ENCODE results near the gene MARVELD3.
"Not testable (repeated sequence)": the region's sequence is repeated elsewhere in the genome, so short reads cannot be mapped to it uniquely, and the experiment has no call there.

MARVELD3 gene, protein sequence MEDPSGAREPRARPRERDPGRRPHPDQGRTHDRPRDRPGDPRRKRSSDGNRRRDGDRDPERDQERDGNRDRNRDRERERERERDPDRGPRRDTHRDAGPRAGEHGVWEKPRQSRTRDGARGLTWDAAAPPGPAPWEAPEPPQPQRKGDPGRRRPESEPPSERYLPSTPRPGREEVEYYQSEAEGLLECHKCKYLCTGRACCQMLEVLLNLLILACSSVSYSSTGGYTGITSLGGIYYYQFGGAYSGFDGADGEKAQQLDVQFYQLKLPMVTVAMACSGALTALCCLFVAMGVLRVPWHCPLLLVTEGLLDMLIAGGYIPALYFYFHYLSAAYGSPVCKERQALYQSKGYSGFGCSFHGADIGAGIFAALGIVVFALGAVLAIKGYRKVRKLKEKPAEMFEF

DNA sequence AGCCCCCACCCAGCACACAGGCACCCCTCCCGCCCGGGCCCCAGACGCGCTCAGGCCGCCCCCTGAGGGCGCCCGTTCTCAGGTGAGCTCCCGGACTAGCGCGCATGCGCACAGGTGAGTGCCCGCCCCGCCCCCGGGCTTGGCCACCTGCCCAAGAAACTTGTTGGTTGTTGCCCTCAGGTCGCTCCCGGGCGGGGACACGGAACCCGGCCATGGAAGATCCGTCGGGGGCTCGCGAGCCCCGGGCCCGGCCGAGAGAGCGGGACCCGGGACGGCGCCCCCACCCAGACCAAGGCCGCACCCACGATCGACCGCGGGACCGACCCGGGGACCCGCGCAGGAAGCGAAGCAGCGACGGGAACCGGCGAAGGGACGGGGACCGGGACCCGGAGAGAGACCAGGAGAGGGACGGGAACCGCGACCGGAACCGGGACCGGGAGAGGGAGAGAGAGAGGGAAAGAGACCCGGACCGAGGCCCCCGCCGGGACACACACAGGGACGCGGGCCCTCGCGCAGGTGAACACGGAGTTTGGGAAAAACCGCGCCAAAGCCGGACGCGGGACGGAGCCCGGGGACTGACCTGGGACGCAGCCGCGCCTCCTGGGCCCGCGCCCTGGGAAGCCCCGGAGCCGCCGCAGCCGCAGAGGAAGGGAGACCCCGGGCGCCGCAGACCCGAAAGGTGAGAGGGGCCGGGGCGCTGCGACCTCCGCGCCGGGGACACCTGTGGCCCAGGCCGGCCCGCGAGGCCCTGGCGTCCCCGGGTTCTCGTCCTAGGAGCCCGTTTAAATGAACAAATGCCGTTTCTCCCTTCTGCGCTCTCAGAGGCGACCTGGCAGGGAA lies at the start of gene MARVELD3:
Gene MARVELD3, plus strand, starts transcription at position 167 of the 840 bp plus-strand sequence. Its CDS starts 46 bp downstream, at position 213.
- DNase-seq (ENCODE audit: low read depth): no peak

DNA sequence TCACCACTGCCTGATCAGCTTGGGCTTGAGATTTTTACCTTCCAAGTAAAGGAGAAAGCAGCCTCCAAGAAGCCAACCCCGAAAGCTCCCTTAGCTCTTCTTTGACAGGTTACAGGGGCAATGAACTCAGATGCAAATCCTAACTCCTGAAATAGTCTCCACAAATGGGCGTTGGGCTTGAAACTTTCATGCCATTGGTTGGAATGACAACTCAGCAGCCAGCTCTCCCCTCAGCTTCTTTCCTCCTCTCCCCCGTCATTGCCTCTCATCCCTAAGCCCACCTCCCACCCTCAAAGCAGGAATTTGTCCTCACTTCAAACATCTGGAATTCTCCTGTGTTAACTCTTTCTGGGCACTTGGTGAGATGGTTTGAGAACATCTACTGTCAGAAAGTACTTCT lies 49.0 kb upstream of the MARVELD3 start, which contains the start of gene TAT:
Gene TAT, minus strand, starts transcription at position 122 of the 400 bp plus-strand sequence. CDS start 677 bp downstream, outside the sequence.
- no peak for DNase-seq (ENCODE audit: low read depth)

DNA sequence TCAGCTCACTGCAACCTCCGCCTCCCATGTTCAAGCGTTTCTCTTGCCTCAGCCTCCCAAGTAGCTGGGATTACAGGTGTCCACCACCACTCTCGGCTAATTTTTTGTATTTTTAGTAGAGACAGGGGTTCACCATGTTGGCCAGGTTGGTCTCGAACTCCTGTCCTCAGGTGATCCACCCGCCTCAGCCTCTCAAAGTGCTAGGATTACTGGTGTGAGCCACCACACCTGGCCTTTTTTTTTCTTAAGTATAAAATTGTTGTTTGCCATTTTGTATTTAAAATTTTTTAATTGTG lies 43.5 kb upstream of the MARVELD3 start:
- not testable (repeated sequence) for DNase-seq (ENCODE audit: low read depth)

DNA sequence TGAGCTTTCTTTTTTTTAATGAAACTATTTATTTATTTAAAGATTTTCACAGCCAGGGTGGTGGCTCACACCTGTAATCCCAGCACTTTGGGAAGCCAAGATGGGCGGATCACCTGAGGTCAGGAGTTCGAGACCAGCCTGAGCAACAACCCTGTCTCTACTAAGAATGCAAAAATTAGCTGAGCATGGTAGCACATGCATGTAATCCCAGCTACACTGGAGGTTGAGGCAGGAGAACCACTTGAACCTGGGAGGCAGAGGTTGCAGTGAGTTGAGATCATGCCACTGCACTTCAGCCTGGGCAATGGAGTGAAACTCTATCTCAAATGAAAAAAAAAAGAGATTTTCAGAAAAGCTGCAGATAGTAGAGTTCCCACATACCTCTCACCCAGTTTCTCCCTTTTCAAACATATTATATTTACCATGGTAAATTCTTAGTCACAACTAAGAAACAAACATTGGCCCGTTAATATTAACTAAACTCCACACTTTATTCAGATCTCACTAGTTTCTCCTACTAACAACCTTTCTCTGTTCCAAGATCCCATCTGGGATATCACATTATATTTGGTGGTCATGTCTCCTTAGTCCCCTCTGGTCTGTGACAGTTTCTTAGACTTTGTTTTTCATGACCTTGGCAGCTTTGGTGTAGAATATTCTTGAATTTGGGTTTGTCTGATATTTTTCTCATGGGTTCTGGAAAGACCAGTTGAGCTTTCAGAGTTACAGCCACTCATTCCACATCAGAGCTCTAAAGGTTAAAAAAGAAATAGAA lies 41.3 kb upstream of the MARVELD3 start:
- no peak for DNase-seq (ENCODE audit: low read depth)

DNA sequence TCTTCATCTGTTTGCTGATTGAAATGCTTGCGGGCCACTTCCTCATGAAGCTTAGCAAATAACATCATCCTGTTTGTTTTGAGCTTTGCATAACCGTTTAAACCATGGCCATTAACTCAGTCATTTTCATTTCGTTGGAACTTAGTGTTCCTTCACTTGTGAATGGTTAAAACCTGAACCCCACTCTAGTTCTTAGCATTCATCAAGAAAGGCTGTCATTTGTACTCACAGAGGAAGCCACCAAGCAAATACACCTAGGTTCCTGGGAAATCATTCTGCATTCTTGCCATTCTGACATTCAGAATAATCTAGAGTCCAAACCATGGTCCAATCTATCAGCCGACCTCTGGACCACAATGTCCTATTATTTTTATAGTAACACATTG lies 40.7 kb upstream of the MARVELD3 start:
- DNase-seq (ENCODE audit: low read depth): no peak

DNA sequence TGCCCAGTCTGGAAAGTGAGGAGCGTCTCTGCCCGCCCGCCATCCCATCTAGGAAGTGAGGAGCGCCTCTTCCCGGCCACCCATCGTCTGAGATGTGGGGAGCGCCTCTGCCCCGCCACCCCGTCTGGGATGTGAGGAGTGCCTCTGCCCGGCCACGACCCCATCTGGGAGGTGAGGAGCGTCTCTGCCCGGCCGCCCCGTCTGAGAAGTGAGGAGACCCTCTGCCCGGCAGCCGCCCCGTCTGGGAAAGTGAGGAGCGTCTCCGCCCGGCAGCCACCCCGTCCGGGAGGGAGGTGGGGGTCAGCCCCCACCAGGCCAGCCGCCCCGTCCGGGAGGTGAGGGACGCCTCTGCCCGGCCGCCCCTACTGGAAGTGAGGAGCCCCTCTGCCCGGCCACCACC lies 36.6 kb upstream of the MARVELD3 start:
- not testable (repeated sequence) for DNase-seq (ENCODE audit: low read depth)

DNA sequence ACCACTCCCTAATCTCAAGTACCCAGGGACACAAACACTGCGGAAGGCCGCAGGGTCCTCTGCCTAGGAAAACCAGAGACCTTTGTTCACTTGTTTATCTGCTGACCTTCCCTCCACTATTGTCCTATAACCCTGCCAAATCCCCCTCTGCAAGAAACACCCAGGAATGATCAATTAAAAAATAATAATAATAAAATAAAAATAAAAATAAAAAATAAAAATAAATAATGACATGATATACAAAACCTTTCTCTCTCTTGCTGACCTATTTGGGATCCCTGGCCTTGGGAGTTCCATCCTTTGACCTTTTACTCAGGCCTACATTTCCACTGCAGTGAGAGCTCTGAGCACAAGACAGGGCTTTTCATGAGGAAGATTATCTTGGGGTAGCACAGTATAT lies 35.9 kb upstream of the MARVELD3 start:
- not testable (repeated sequence) for DNase-seq (ENCODE audit: low read depth)

DNA sequence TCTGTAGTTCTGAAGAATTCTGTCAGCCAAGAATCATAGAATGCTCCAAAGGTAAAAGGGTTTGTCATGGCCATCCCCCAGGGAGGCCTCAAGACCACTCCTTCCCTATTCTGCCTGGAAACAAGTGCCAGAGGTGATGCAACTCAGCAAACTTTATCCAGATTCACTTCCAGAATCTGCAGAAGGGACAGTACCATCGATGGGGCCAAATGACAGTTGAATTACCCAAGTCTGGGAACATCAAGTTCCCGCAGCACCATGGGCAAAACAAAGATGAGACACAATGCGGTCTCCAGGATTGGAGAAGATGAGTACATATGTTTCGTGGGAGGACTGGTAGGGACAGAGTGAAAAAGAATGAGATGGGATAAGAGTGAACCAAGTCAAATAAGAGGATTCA lies 35.4 kb upstream of the MARVELD3 start:
- DNase-seq (ENCODE audit: low read depth): no peak

DNA sequence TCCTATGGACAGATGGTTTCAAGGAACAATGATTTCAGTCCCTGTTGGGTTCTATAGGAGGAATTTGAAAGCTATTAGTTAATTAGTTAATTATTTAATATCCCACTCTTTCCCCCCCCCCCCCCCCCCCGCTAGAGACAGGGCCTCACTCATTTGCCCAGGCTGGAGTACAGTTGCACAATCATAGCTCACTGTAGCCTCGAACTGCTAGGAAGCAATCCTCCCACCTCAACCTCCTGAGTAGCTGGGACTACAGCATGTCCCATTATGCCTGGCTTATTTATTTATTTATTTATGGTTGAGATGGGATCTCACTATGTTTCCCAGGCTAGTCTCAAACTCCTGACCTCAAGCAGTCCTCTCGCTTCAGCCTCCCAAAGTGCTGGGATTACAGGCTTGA lies 34.1 kb upstream of the MARVELD3 start:
- DNase-seq (ENCODE audit: low read depth): no peak

DNA sequence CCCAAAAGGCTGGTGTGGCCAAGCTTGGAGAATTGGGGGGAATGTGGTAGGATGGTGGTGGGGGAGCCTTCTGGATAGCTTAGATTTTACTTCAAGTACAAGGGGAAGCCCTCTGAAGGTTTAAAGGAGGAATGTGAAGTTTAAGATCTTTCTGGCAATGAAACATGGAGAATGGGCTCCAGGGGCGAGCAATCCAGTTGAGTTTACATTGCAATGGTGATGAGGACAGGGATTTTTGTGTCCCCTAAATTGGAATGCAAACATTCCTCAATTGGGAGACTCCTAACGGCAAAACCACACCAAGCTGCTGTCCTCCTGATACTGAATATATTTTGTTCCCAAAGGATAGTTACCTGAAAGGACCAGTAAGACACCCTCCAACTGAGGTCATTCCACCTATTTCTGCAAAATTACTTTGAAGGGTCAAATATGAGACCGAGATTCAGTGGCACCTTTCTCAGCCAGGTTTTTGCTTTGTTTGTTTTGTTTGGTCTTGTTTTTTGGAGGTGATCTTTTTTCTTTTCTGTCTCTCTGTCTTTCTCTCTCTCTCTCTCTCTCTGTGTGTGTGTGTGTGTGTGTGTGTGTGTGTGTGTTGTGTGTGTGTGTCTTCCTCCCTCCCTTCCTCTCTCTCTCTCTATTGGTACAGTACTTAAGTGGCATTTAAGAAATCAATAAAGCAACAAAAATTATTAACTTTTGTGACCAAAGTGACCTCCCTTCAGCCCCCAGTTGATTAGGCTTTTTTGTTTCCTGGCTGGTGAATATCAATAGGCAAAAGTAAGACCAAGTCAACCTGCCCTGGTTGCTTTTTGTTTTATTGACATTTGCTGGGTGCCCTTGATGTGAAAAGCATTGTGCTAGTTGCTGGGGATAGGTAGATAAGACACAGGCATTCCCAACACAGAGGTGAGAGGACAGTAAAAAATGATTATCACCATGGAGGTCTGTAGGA lies 32.7 kb upstream of the MARVELD3 start:
- DNase-seq (ENCODE audit: low read depth): no peak

DNA sequence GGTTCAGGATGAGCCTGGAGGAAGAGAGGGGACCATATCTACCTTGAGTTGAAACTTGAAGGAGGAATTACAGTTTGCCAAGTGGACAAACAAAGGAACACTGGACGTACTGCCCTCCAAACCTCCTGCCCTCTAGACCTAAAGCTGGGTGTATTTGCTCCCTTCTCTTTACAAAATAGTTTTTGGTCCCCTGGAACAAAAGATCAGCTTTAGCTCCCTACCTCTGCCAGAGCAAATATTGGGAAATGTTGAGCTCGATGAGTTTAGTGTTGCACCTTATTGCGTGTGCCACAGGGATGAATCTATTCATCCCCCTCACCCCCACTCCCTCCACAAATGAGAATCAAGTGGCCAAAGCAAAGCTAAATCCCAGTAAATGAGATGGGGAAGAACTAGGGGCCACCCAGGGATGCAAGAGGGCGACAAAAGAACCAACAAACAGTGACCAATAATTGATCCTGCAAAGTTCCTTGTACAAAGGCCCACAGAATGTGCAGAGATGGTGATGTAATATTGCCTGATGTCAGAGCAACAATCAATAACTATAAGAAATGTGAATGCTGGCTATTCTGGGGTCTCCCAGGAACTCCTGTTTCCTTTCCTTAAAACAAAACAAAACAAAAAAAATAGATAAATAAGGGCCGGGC lies 31.9 kb upstream of the MARVELD3 start:
- DNase-seq (ENCODE audit: low read depth): no peak

DNA sequence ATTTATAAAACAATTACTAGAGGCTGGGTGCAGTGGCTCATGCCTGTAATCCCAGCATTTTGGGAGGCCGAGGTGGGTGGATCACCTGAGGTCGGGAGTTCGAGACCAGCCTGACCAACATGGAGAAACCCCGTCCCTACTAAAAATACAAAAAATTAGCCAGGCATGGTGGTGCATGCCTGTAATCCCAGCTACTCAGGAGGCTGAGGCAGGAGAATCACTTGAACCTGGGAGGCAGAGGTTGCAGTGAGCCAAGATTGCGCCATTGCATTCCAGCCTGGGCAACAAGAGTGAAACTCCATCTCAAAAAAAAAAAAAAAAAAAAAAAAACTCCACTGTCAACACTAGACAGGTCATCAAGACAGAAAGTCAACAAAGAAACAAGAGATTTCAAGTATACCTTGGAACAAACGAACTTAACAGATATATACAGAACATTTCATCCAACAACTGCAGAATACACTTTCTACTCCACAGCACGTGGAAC lies 30.6 kb upstream of the MARVELD3 start:
- DNase-seq (ENCODE audit: low read depth): not testable (repeated sequence)

DNA sequence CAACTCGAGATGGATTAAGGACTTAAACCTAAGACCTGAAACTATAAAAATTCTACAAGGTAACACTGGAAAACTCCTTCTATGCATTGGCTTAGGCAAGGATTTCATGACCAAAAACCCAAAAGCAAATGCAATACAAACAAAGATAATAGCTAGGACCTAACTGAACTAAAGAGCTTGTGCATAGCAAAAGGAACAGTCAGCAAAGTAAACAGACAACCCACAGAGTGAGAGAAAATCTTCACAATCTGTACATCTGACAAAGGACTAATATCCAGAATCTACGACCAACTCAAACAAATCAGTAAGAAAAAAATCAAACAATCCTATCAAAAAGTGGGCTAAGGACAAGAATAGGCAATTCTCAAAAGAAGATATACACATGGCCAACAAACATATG lies 27.6 kb upstream of the MARVELD3 start:
- not testable (repeated sequence) for DNase-seq (ENCODE audit: low read depth)

DNA sequence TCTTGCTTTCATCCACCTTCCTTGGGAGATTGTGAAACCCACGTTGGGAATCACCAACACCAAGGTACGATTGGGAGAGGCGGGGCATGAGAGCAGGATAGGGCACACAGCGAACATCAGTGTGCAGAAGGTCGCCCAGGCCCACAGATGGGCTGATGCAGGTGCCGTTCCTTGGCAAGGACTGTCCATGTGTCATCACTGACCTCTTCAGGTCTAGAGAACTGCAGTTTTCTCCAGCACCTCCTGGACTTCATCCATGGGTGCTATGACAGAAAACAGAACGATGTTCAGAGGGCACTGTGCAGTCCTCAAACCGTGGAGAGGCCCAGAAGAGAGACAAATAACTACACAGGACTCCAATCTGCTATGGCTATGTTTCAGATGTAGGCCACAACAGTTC lies 25.2 kb upstream of the MARVELD3 start:
- DNase-seq (ENCODE audit: low read depth): no peak

DNA sequence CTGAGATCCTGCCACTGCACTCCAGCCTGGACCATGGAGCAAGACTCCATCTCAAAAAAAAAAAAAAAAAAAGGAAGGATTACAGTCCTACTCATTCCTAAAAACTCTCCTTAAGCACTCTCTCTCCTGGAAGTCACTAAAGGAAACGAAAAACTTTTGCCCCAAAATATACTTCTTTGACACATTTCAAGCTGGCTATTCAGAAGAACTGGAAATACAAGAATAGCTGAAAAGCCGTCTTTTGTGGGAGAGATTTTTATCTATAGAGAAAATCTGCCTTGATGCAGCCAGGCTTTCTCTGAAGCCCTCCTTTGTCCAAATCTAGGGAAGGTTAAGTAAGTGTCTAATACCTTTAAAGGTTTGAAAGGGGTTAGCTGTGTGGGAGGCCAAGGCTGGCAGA lies 16.9 kb upstream of the MARVELD3 start:
- no peak for DNase-seq (ENCODE audit: low read depth)

DNA sequence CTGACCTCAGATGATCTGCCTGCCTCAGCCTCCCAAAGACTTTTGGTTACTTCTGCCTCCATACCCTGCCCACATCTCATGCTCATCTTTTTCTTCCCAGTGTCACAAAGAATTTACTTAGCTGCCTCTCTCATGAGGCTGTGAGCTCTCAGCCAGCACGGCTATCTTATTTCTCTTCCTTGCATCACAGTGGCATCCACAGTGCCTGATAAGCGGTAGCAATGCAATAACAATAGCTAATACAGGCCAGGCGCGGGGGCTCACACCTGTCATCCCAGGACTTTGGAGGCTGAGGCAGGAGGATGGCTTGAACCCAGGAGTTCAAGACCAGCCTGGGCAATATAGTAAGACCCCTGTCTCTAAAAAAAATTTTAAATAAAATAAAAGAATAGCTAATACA lies 15.5 kb upstream of the MARVELD3 start:
- no peak for DNase-seq (ENCODE audit: low read depth)

DNA sequence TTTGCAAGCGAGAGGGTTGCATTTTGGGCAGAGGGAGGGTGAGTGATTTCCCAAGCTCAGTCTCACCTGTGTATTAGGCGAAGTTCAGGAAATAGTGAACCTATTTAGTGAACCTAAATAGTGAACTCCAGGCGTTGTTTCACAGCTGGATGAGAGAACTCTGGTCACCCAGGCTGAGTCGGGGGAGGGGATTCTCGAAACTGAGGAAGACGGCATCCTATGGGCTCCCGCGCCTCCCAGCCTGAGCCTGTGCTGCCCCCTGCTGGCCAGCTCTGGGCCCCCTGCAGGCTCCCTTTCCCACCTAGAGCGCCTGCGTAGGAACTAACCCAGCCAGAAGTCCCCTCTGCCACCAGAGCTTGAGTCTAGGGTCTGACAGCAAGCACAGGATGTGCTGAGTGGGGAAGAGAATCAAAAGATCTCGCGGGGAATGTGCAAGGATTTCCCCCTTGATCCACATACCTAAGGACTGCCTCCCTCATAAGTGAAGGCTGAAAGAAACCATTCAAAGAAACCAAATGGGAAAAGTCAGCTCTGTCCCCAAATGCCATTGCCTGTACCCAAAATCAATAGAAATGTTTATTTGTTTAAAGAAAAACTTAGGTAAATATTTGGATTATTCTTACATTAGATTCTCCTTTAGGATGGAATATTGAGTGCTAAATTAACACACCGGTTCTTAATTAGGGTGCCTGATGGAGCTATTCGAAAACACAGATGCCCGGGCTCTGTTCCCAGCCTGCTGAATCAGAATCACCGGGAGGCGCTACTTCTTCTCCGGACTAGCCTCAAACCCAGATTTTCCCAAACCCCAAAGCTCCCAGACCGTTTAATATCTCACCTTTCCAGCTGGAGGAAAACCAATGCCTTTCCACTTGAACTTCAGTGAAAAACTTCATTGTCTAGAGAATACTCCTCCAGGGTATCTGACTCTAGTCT lies 14.8 kb upstream of the MARVELD3 start:
- peak; percentile 66 for DNase-seq (ENCODE audit: low read depth)

DNA sequence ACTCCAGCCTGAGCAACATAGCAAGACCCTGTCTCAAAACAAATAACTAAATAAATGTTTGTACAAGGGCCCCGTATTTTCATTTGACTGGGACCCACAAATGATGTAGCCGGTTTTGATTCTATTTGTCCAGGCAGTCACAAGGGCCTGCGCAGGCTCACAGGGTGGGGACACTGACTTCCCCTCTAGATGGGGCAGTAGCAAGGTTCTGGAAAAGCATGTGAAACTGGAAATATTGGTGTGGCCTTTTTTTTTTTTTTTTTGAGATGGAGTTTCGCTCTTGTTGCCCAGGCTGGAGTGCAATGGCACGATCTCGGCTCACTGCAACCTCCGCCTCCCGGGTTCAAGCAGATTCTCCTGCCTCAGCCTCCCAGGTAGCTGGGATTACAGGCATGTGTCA lies 11.0 kb upstream of the MARVELD3 start:
- not testable (repeated sequence) for DNase-seq (ENCODE audit: low read depth)

DNA sequence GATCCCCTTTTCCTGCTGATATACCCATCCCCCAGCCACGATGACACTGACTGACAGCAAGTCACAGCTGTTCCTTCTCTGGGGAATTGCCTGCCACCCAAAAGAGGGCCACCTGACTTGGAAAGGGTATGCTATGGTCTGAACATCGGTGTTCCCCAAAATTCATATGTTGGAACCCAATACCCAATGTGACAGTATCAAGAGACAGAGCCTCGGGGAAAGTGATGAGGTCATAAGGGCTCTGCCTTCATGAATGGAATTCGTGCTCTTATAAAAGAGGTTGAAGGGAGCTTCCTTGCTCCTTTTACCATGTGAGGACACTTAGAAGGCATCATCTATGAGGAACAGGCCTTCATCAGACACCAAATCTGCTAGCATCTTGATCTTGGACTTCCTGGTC lies 7.6 kb upstream of the MARVELD3 start:
- DNase-seq (ENCODE audit: low read depth): no peak

DNA sequence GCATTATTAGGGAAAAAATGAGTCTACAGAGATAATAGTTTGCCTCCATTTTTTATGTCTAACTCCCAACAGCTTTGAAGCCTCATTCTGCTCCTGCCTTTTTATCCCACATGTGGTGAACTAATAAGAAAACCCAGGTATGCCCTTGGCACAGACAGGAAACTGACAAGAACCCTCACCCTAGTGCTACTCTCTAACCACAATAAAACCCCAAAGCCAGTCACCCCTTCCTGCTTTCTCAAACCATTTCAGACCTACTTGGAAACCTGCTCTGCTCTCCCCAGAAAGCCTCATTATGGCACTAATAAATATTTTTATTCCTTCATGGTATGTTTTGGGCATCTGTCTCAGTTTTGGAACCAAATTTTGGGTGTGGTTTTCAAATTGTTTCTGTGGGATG lies 3.9 kb upstream of the MARVELD3 start:
- DNase-seq (ENCODE audit: low read depth): no peak

Data from ELR (cell line).